K562 (cell line): ENCODE measurements around the gene STARD13. TPM values are rescaled to one million over a fixed set of nuclear protein-coding genes. Genes with fewer than 3 reads are reported as not detected.

Experiments
- ATAC-seq: fragments of 200-7000 bp; cut with Tn5 transposase; 3 replicates; pipeline ENCODE4 v1.9.1; 2020; ENCODE audit warnings: moderate library complexity
- BruUV-seq: library from RNA; stranded (reverse); fragments of 400-500 nt; replicated peaks from 2 replicates; lab custom pipeline; 2021; lab: Mats Ljungman, UMichigan
- CTCF ChIA-PET: fragments of 300-600 bp; formaldehyde crosslinking; extraction: SDS; loops from one replicate; lab custom pipeline; 2021; ENCODE audit warnings: low intra/inter-chr PET ratio; lab: Yijun Ruan, JAX
- POLR2A ChIA-PET: fragments of 300-600, 350-650 bp; sonication (Branson Sonifier 250); formaldehyde crosslinking; extraction: SDS; loops from one replicate; lab custom pipeline; 2021; ENCODE audit warnings: antibody characterized with exemption, inconsistent platforms; lab: Yijun Ruan, JAX
- DNase-seq, 4 experiments: peaks; one replicate each; pipeline versions ENCODE4 v3.0.0 to v3.0.0-alpha.2; 2011 to 2018; ENCODE audit warnings: low spot score in 3 of 4, mixed read lengths in 3 of 4; ENCODE audit errors: extremely low read depth in 1 of 4
- FAIRE-seq: peaks from 2 replicates; lab custom pipeline; 2011; peaks lifted over from hg19 to GRCh38; lab: Jason Lieb, UNC
- H2AFZ ChIP-seq: 2 replicates; pipeline ENCODE4 v1.6.0; 2011; ENCODE audit warnings: low read depth, low read length, control low read depth, inconsistent platforms
- H3K27ac ChIP-seq: fragments of 200-600 bp; 3 replicates; pipeline ENCODE4 v1.8.0; 2011; ENCODE audit warnings: low read depth, mild to moderate bottlenecking, control low read depth, inconsistent platforms, low read length, moderate library complexity, mixed read lengths; ENCODE audit errors: extremely low read depth
- H3K27me3 ChIP-seq, 2 experiments: fragments of 300-600 bp in 1 of 2; 2 replicates in 1 of 2; 3 replicates in 1 of 2; pipeline versions ENCODE4 v1.6.0 to v1.8.0; 2011; ENCODE audit warnings: inconsistent platforms in 2 of 2, low read length in 2 of 2, mild to moderate bottlenecking in 1 of 2, mixed read lengths in 1 of 2, moderate library complexity in 1 of 2; ENCODE audit not compliant: control insufficient read depth in 2 of 2, insufficient read depth in 2 of 2
- H3K36me3 ChIP-seq: fragments of 300-600 bp; 3 replicates; pipeline ENCODE4 v1.8.0; 2011; ENCODE audit warnings: mild to moderate bottlenecking, low read length, inconsistent platforms; ENCODE audit not compliant: control insufficient read depth, insufficient read depth
- H3K4me1 ChIP-seq, 2 experiments: fragments of 200-600 bp in 1 of 2; replicated peaks in 1 of 2; 2 replicates in 1 of 2; 3 replicates in 1 of 2; pipeline versions ENCODE4 v1.5.1 to v1.8.0; 2011; ENCODE audit warnings: inconsistent platforms in 2 of 2, low read length in 2 of 2, mild to moderate bottlenecking in 1 of 2, mixed read lengths in 1 of 2, moderate library complexity in 1 of 2; ENCODE audit not compliant: control insufficient read depth in 2 of 2, insufficient read depth in 2 of 2
- H3K4me2 ChIP-seq: 2 replicates; pipeline ENCODE4 v1.6.1; 2011; ENCODE audit warnings: low read length, control low read depth, inconsistent platforms, mixed read lengths; ENCODE audit not compliant: insufficient read depth
- H3K4me3 ChIP-seq: fragments of 200-600 bp; sonication (generic), shearing (Covaris generic); 2 replicates; pipeline ENCODE4 v1.5.1; 2016; ENCODE audit warnings: control low read depth, inconsistent platforms
- H3K79me2 ChIP-seq: fragments of 200-600 bp; 3 replicates; pipeline ENCODE4 v1.8.0; 2011; ENCODE audit warnings: low read length, inconsistent platforms; ENCODE audit not compliant: control insufficient read depth, insufficient read depth
- H3K9ac ChIP-seq, 2 experiments: 2 replicates each; pipeline versions ENCODE4 v1.6.0 to v1.6.1; 2011; ENCODE audit warnings: low read depth in 2 of 2, low read length in 2 of 2, control low read depth in 1 of 2, inconsistent platforms in 1 of 2, mild to moderate bottlenecking in 1 of 2, mixed read lengths in 1 of 2; ENCODE audit not compliant: insufficient read depth in 1 of 2
- H3K9me1 ChIP-seq: one replicate; pipeline ENCODE4 v1.6.0; 2011; ENCODE audit warnings: inconsistent platforms, mild to moderate bottlenecking, low read length, moderate library complexity; ENCODE audit not compliant: control insufficient read depth, insufficient read depth
- H3K9me3 ChIP-seq: replicated peaks from 2 replicates; pipeline ENCODE4 v1.5.1; 2011; ENCODE audit warnings: low read depth, low read length, inconsistent platforms; ENCODE audit not compliant: control insufficient read depth, insufficient read depth
- H4K20me1 ChIP-seq: replicated peaks from 2 replicates; pipeline ENCODE4 v1.6.1; 2011; ENCODE audit warnings: low read length, inconsistent platforms, mixed read lengths; ENCODE audit not compliant: control insufficient read depth, insufficient read depth
- ARHGAP35 ChIP-seq: fragments of 450-650 bp; IDR thresholded peaks from 2 replicates; pipeline ENCODE4 v1.6.1; 2018; ENCODE audit not compliant: partially characterized antibody
- EZH2 ChIP-seq: IDR thresholded peaks from 2 replicates; pipeline ENCODE4 v1.6.1; 2012; ENCODE audit warnings: low read depth, mild to moderate bottlenecking, inconsistent platforms, low read length, borderline replicate concordance
- SAFB ChIP-seq: fragments of 200-400 bp; formaldehyde crosslinking; IDR thresholded peaks from 2 replicates; pipeline ENCODE4 v1.6.1; 2017; ENCODE audit warnings: low read depth, low read length, borderline replicate concordance
- TBL1XR1 ChIP-seq, 2 experiments: IDR thresholded peaks; 2 replicates each; pipeline ENCODE4 v1.6.1; 2012; ENCODE audit warnings: improper control_type of control experiment in 2 of 2, low read length in 2 of 2, mild to moderate bottlenecking in 1 of 2
- ZBTB7A ChIP-seq: IDR thresholded peaks from 2 replicates; pipeline ENCODE4 v1.6.1; 2011; ENCODE audit warnings: low read depth, mild to moderate bottlenecking, low read length, moderate library complexity, borderline replicate concordance; ENCODE audit not compliant: control insufficient read depth
- WGBS: fragments of 100-300 bp; shearing (Covaris generic); methylation state at CpG from one replicate; pipeline ENCODE4 v1.1.6; 2016; ENCODE audit warnings: low coverage, mixed read lengths; ENCODE audit not compliant: insufficient coverage; ENCODE audit errors: missing lambda C conversion rate; 5-methylcytosine and 5-hydroxymethylcytosine counted together
- in situ Hi-C: fragments of 300-500 bp; cut with MboI; formaldehyde crosslinking; loops from 4 replicates; pipeline ENCODE4 v1.15.0; 2018; ENCODE audit warnings: inconsistent platforms, mixed read lengths
- intact Hi-C: fragments of 100-400 bp; cut with micrococcal nuclease; formaldehyde crosslinking; loops from 2 replicates; pipeline ENCODE4 v1.14.2; 2022
- polyA plus RNA-seq, 8 experiments: library from polyadenylated mRNA; depleted of rRNA in 4 of 8; stranded (reverse) in 5 of 8; unstranded in 3 of 8; fragments of >200 nt; fragmentation: Nextera tagmentation in 2 of 8; fragmentation: Illumina TruSeq in 1 of 8; extraction: Ambion mirVana in 2 of 8; extraction: Trizol in 1 of 8; gene quantifications; 2 replicates each; pipeline versions ENCODE4 v1.2.1 to v1.2.3, GENCODE V29; 2011 to 2014; ENCODE audit warnings: inconsistent platforms in 1 of 8, missing spikeins in 1 of 8
- total RNA-seq, 7 experiments: library from RNA; depleted of rRNA in 6 of 7; stranded (reverse); fragments of >200 nt in 6 of 7; fragmentation: Illumina TruSeq in 2 of 7; extraction: Trizol in 2 of 7; gene quantifications; 2 replicates each; pipeline versions ENCODE4 v1.2.1 to v1.2.3, GENCODE V29; 2011 to 2021; ENCODE audit warnings: low replicate concordance in 1 of 7
- TF ChIP-seq, protein P1 (sequence below): fragments of 250-450 bp; sonication (Bioruptor Pico); IDR thresholded peaks from 2 replicates; pipeline ENCODE4 v1.8.0; 2021; ENCODE audit warnings: borderline replicate concordance, mild to moderate bottlenecking, moderate library complexity; ENCODE audit not compliant: poor library complexity, severe bottlenecking

The STARD13 gene
- total and polyA plus RNA-seq, 9 of the 15 experiments (the other 6 are each of a cell fraction or from before 2014, with no cell fraction given) = 0.11 TPM; not detected in 8

DNA sequence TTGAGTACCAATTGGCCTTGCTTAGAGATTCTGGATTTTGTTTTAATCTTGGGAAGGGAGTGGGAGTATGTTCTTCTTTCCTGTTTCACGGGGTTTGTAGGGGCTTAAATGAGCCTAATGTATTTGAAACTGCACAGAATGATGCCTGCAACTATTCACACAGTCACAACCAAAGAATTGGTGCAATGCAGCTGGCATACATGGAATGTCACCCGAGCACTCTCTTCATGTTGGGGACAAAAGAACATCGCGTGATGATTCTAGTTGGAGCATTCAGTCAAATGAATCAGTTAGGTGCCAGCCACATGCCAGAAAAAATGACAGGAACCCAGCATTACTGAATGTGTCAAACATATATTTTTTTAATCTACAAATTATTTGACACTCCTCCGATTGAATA, 22.1 kb downstream of the STARD13 start:
- Histone ChIP-seq H3K9me1 (no peaks in the 10 kb centered on the region), H3K4me1 (no peaks in the 10 kb centered on the region), H3K9ac (no peak overlapping the region), H3K27me3 (no peaks in the 10 kb centered on the region; a peak in 1 of 5 replicates), H3K9me3 (no peaks in the 10 kb centered on the region), H3K4me3 (no peak overlapping the region), H4K20me1 (no peaks in the 10 kb centered on the region), H3K4me2 (no peak overlapping the region), H3K27ac (no peak overlapping the region), H3K79me2 (no peaks in the 10 kb centered on the region), H2AFZ (no peak overlapping the region), H3K36me3 (no peaks in the 10 kb centered on the region)
- POLR2A ChIA-PET = no interaction called here
- ATAC-seq (no peak), DNase-seq (no peak), FAIRE-seq (no peak)
- CTCF ChIA-PET = no interaction called here
- TF ChIP-seq SAFB (no peak), ZBTB7A (no peak), TBL1XR1 (IDR thresholded peaks at IDR 0.05; ENCODE audit: low read length in 2 of 2) (no peak), EZH2 (no peak), ARHGAP35 (no peak)
- TF ChIP-seq, protein P1, sequence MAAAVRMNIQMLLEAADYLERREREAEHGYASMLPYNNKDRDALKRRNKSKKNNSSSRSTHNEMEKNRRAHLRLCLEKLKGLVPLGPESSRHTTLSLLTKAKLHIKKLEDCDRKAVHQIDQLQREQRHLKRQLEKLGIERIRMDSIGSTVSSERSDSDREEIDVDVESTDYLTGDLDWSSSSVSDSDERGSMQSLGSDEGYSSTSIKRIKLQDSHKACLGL (CRISPR knock-in tag) = no peak
- intact Hi-C loops = no loop called here
- WGBS = 0% methylated on average over 4 of the region's 5 CpGs
- in situ Hi-C loops = no loop called here
- BruUV-seq = no TSS peak
